Stomach (tissue), 9 donors: ENCODE results near the gene KIF21A. TPM values are rescaled to one million over a fixed set of nuclear protein-coding genes. Genes with fewer than 3 reads are reported as not detected.

Experiments
- DNase-seq, 2 donors: peaks; one replicate each; pipeline versions ENCODE4 v3.0.0 to v3.0.0-alpha.2; 2013 to 2019
- H3K27ac ChIP-seq, 5 donors: fragments of 200-600 bp in 4 of 5; sonication (generic) in 4 of 5; one replicate each; pipeline ENCODE4 v1.5.1; 2013 to 2019; ENCODE audit warnings: mild to moderate bottlenecking in 1 of 5, moderate library complexity in 1 of 5
- H3K27me3 ChIP-seq, 3 donors: fragments of 200-600 bp; sonication (generic); one replicate each; pipeline ENCODE4 v1.5.1; 2017 to 2019; ENCODE audit warnings: mixed run types in 1 of 3
- H3K36me3 ChIP-seq, 4 donors: fragments of 200-600 bp; sonication (generic); 1 replicate in 3 of 4; 2 replicates in 1 of 4; pipeline ENCODE4 v1.5.1; 2016 to 2019
- H3K4me1 ChIP-seq, 4 donors: fragments of 200-600 bp; sonication (generic); one replicate each; pipeline ENCODE4 v1.5.1; 2016 to 2019
- H3K4me3 ChIP-seq, 4 donors: fragments of 200-600 bp; sonication (generic) in 3 of 4; one replicate each; pipeline ENCODE4 v1.5.1; 2016 to 2019; ENCODE audit warnings: mild to moderate bottlenecking in 1 of 4
- H3K9me3 ChIP-seq, 4 donors: fragments of 200-600 bp; sonication (generic); one replicate each; pipeline ENCODE4 v1.5.1; 2016 to 2019
- CTCF ChIP-seq, 7 experiments: fragments of 450-650 bp in 4 of 7; fragments of 200-600 bp in 3 of 7; sonication (generic) in 3 of 7; IDR thresholded peaks; one replicate each; pipeline ENCODE4 v1.5.1; 2016 to 2019; ENCODE audit warnings: antibody characterized with exemption in 7 of 7, control low read depth in 2 of 7, mild to moderate bottlenecking in 1 of 7
- EP300 ChIP-seq: sonication (generic); formaldehyde crosslinking; IDR thresholded peaks from one replicate; pipeline ENCODE4 v1.6.1; 2017; ENCODE audit warnings: antibody characterized with exemption
- POLR2A ChIP-seq, 4 donors: fragments of 450-650 bp; IDR thresholded peaks; one replicate each; pipeline ENCODE4 v1.6.1; 2016; ENCODE audit warnings: antibody characterized with exemption in 4 of 4, control low read depth in 2 of 4, mild to moderate bottlenecking in 1 of 4, moderate library complexity in 1 of 4
- POLR2AphosphoS5 ChIP-seq, 3 donors: sonication (generic); formaldehyde crosslinking; IDR thresholded peaks; one replicate each; pipeline ENCODE4 v1.6.1; 2016; ENCODE audit warnings: antibody characterized with exemption in 3 of 3
- WGBS, 5 donors: extraction: QIAGEN DNeasy Blood & Tissue Kit in 3 of 5; methylation state at CpG; one replicate each; pipeline versions ENCODE4 v1.1.5 to v1.1.7; 2013 to 2018; 5-methylcytosine and 5-hydroxymethylcytosine counted together
- intact Hi-C: fragments of 100-400 bp; cut with DNase I; formaldehyde crosslinking; loops from one replicate; pipeline ENCODE4 v1.15.1; 2023; ENCODE audit warnings: low total_unique reads
- polyA plus RNA-seq, 3 donors: library from polyadenylated mRNA; stranded (reverse); fragments of 200-250 nt; gene quantifications; one replicate each; pipeline ENCODE4 v1.2.3, GENCODE V29; 2013
- total RNA-seq, 5 donors: library from RNA; depleted of rRNA; stranded (reverse); fragments of >200 nt; gene quantifications; one replicate each; pipeline versions ENCODE4 v1.1.0 to v1.2.3, GENCODE V29; 2014 to 2016
- donor health status: healthy with polysubstance abuse.
- donor health status: Bipolar disorder and iron deficiency.
- donor health status: healthy.

KIF21A gene
- total and polyA plus RNA-seq, 8 donors, result 4.9 to 45.9 (median 16.7) TPM

- intact Hi-C loops, result no loop called here
- no peak overlapping the region for H3K27ac ChIP-seq
- H3K27me3 ChIP-seq, result no peaks in the 10 kb centered on the region
- no peaks in the 10 kb centered on the region for H3K9me3 ChIP-seq
- peaks cover 0 to 26% (median 2%) of the 10 kb centered on the region in 4 donors for H3K4me1 ChIP-seq
- TF ChIP-seq POLR2AphosphoS5 (IDR thresholded peaks at IDR 0.05), result no peak
- no peak for TF ChIP-seq POLR2A (IDR thresholded peaks at IDR 0.05)
- TF ChIP-seq CTCF (IDR thresholded peaks at IDR 0.05), result no peak
- no peak for TF ChIP-seq EP300
- no peak overlapping the region for H3K4me3 ChIP-seq
- 87 to 94% (median 89%) methylated on average over 2 of the region's 2 CpGs for WGBS, 5 donors
- no peaks in the 10 kb centered on the region for H3K36me3 ChIP-seq
- DNase-seq, result no peak
Observed at GRCh38 chr12:39372204-39372925, 70.6 kb downstream of the KIF21A start.

DNA sequence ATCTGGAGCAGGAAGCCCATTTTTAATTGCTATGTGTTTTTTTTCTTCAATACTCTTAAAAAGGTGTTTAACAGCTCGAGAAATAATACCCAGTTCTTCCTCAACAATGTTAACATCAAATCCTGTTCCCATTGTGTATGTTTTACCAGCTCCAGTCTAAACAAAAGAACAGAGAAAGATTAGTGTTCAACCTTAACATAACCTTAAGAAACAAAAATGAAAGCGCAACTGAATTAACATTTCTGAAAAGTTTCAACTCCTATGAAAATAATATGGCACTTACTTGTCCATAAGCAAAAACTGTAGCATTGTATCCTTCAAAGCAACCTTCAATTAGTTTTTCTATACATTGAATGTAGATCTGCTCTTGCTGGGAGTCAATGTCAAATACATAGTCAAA lies 73.2 kb downstream of the KIF21A start:
- DNase-seq, result no peak
- H3K9me3 ChIP-seq, result no peaks in the 10 kb centered on the region
- 24 to 46% (median 33%) methylated on average over 2 of the region's 2 CpGs for WGBS, 5 donors
- H3K4me1 ChIP-seq, result peaks cover 0 to 26% (median 2%) of the 10 kb centered on the region in 4 donors
- intact Hi-C loops, result no loop called here
- no peak overlapping the region for H3K4me3 ChIP-seq
- peaks cover 0 to 4% (median 4%) of the 10 kb centered on the region in 4 donors for H3K36me3 ChIP-seq
- no peaks in the 10 kb centered on the region for H3K27me3 ChIP-seq
- peak overlapping the region in 1 of 5 donors; percentile 30 for H3K27ac ChIP-seq
- TF ChIP-seq CTCF (IDR thresholded peaks at IDR 0.05), result no peak

DNA sequence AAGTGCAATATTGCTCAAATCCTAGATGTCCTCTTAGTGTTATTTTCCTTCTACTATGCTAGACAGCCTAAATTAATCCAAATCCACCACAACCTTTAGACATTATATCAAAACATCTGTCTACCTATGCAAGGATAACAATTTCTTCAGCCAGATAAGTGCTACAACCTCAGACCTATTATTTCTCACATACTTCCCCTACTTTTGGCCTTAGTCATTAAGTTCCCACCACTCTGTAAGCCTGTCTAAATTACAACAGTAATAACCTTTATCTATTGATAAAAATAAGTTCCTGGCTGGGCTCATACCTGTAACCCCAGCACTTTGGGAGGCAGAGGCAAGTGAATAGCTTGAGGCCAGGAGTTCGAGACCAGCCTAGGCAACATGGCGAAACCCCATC lies 74.0 kb downstream of the KIF21A start:
- 96 to 98% (median 97%) methylated on average over 2 of the region's 2 CpGs for WGBS, 5 donors
- no peak overlapping the region for H3K4me3 ChIP-seq
- intact Hi-C loops, result no loop called here
- H3K9me3 ChIP-seq, result no peaks in the 10 kb centered on the region
- no peaks in the 10 kb centered on the region for H3K27me3 ChIP-seq
- no peak overlapping the region for H3K27ac ChIP-seq
- no peak for TF ChIP-seq EP300
- TF ChIP-seq POLR2AphosphoS5 (IDR thresholded peaks at IDR 0.05), result no peak
- TF ChIP-seq CTCF (IDR thresholded peaks at IDR 0.05), result no peak
- no peak for TF ChIP-seq POLR2A (IDR thresholded peaks at IDR 0.05)
- no peak for DNase-seq
- peaks cover 0 to 4% (median 4%) of the 10 kb centered on the region in 4 donors for H3K36me3 ChIP-seq
- peaks cover 0 to 26% (median 2%) of the 10 kb centered on the region in 4 donors for H3K4me1 ChIP-seq

DNA sequence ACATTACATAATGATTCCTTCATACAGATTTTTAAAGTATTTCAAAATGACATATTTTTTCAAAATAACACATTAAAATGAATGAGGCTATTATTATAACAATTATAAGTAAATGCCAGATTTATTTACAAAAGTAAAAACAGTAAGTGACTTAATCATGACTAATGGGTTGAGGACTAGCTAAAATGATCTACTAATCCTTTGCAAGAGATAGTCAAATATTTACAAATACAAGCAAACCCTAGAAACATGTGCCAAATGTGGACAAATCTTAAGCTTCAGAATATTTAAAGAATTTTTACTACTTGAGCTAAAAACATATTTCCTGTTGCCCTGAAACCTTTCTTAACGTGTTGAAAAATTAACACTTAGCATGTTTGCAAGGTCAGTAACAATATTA lies 74.8 kb downstream of the KIF21A start:
- Histone ChIP-seq H3K9me3 (no peaks in the 10 kb centered on the region), H3K4me1 (peaks cover 0 to 26% (median 2%) of the 10 kb centered on the region in 4 donors), H3K27ac (no peak overlapping the region), H3K27me3 (no peaks in the 10 kb centered on the region), H3K36me3 (peaks cover 0 to 4% (median 4%) of the 10 kb centered on the region in 4 donors), H3K4me3 (no peak overlapping the region)
- no peak for DNase-seq
- intact Hi-C loops, result no loop called here
- TF ChIP-seq EP300, result no peak
- no peak for TF ChIP-seq POLR2AphosphoS5 (IDR thresholded peaks at IDR 0.05)
- no peak for TF ChIP-seq POLR2A (IDR thresholded peaks at IDR 0.05)
- TF ChIP-seq CTCF (IDR thresholded peaks at IDR 0.05), result no peak
- 20 to 42% (median 36%) methylated on average over 1 of the region's 1 CpG for WGBS, 5 donors
